ENCODE data around the gene IL1RAPL1.

DNA sequence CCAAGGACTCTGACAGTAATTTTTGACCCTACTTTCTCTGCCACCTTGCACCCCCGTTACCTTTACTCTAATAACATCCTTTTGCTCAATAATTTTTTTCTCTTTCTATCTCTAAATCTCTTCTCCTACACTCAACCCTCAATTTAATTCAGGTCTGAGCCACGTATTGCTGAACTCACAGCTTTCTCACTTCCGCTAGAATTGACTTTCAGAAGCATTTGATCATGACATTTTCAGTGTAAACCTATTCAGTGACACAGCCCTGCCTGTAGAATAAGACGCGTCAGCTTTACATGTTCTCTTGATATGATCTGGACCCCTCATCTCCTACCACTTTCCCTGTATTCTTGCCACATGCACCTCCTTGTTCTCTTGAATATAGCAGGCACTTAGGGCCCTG, 1188.6 kb downstream of the IL1RAPL1 start:
- TF ChIP-seq, protein P1, sequence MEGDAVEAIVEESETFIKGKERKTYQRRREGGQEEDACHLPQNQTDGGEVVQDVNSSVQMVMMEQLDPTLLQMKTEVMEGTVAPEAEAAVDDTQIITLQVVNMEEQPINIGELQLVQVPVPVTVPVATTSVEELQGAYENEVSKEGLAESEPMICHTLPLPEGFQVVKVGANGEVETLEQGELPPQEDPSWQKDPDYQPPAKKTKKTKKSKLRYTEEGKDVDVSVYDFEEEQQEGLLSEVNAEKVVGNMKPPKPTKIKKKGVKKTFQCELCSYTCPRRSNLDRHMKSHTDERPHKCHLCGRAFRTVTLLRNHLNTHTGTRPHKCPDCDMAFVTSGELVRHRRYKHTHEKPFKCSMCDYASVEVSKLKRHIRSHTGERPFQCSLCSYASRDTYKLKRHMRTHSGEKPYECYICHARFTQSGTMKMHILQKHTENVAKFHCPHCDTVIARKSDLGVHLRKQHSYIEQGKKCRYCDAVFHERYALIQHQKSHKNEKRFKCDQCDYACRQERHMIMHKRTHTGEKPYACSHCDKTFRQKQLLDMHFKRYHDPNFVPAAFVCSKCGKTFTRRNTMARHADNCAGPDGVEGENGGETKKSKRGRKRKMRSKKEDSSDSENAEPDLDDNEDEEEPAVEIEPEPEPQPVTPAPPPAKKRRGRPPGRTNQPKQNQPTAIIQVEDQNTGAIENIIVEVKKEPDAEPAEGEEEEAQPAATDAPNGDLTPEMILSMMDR (conservative IDR thresholded peaks at IDR 0.05) = no peak
- no peak for TF ChIP-seq ZFX (IDR thresholded peaks at IDR 0.05)

Data from C4-2B (cell line).